Neural cell (in vitro differentiated cells): ENCODE measurements around the gene SGK2. TPM values are rescaled to one million over a fixed set of nuclear protein-coding genes. Genes with fewer than 3 reads are reported as not detected.
A peak's percentile ranks its signal among the peaks of the same experiment; 100 is the strongest.

Source experiments
- H2AFZ ChIP-seq: fragments of 200-600, 300-800 bp; sonication (generic), shearing (Covaris generic); 2 replicates; pipeline ENCODE4 v1.6.0; 2014; ENCODE audit warnings: low read depth, mild to moderate bottlenecking, antibody characterized with exemption, low read length, moderate library complexity
- H3F3A ChIP-seq: fragments of 200-600 bp; shearing (Covaris generic); 2 replicates; pipeline ENCODE4 v1.6.1; 2016; ENCODE audit warnings: mild to moderate bottlenecking, moderate library complexity, mixed read lengths, antibody characterized with exemption, low read length; ENCODE audit not compliant: insufficient read depth, poor library complexity, severe bottlenecking
- H3K27ac ChIP-seq: fragments of 200-600, 300-800 bp; sonication (generic), shearing (Covaris generic); 2 replicates; pipeline ENCODE4 v1.5.1; 2014; ENCODE audit warnings: mild to moderate bottlenecking, low read length, moderate library complexity
- H3K27me3 ChIP-seq: fragments of 300-800, 200-600 bp; sonication (generic), shearing (Covaris generic); 2 replicates; pipeline ENCODE4 v1.6.0; 2014; ENCODE audit warnings: mild to moderate bottlenecking, low read depth, low read length, moderate library complexity; ENCODE audit not compliant: insufficient read depth
- H3K36me3 ChIP-seq: fragments of 300-800, 200-600 bp; sonication (generic), shearing (Covaris generic); 2 replicates; pipeline ENCODE4 v1.5.1; 2014; ENCODE audit warnings: mild to moderate bottlenecking, antibody characterized with exemption, low read length, moderate library complexity; ENCODE audit not compliant: insufficient read depth
- H3K4me2 ChIP-seq: fragments of 300-800, 200-600 bp; sonication (generic), shearing (Covaris generic); 2 replicates; pipeline ENCODE4 v1.6.0; 2014; ENCODE audit warnings: mild to moderate bottlenecking, low read length
- H3K4me3 ChIP-seq: fragments of 300-800, 200-600 bp; sonication (generic), shearing (Covaris generic); 2 replicates; pipeline ENCODE4 v1.5.1; 2014; ENCODE audit warnings: mild to moderate bottlenecking, low read length, moderate library complexity
- H3K79me2 ChIP-seq: fragments of 200-600 bp; shearing (Covaris generic); replicated peaks from 2 replicates; pipeline ENCODE4 v1.6.0; 2014; ENCODE audit warnings: mild to moderate bottlenecking, low read length, moderate library complexity; ENCODE audit not compliant: insufficient read depth
- H3K9ac ChIP-seq: fragments of 300-800, 200-600 bp; sonication (generic), shearing (Covaris generic); 2 replicates; pipeline ENCODE4 v1.6.1; 2016; ENCODE audit warnings: mild to moderate bottlenecking, low read length, mixed read lengths
- H3K9me2 ChIP-seq: fragments of 200-600 bp; shearing (Covaris generic); 2 replicates; pipeline ENCODE4 v1.6.1; 2016; ENCODE audit warnings: mild to moderate bottlenecking, low read length, mixed read lengths; ENCODE audit not compliant: insufficient read depth
- H3K9me3 ChIP-seq: fragments of 200-600, 300-800 bp; sonication (generic), shearing (Covaris generic); 2 replicates; pipeline ENCODE4 v1.6.1; 2016; ENCODE audit warnings: mild to moderate bottlenecking, mixed run types, low read length, moderate library complexity, mixed read lengths
- H4K20me1 ChIP-seq: fragments of 200-600 bp; shearing (Covaris generic); 2 replicates; pipeline ENCODE4 v1.6.1; 2016; ENCODE audit warnings: mild to moderate bottlenecking, mixed run types; ENCODE audit not compliant: insufficient read depth
- EP300 ChIP-seq: fragments of 450-650 bp; conservative IDR thresholded peaks from 2 replicates; pipeline ENCODE4 v1.6.1; 2014; ENCODE audit warnings: antibody characterized with exemption, mild to moderate bottlenecking, moderate library complexity; ENCODE audit not compliant: poor library complexity, severe bottlenecking
- EZH2 ChIP-seq: fragments of 200-600, 300-800 bp; shearing (Covaris generic), sonication (generic); IDR thresholded peaks from 2 replicates; pipeline ENCODE4 v1.6.1; 2014; ENCODE audit warnings: antibody characterized with exemption, low read length, borderline replicate concordance, mild to moderate bottlenecking; ENCODE audit not compliant: insufficient read depth, poor library complexity, severe bottlenecking
- MXI1 ChIP-seq: fragments of 450-650 bp; conservative IDR thresholded peaks from 2 replicates; pipeline ENCODE4 v1.6.1; 2014; ENCODE audit warnings: antibody characterized with exemption, mild to moderate bottlenecking; ENCODE audit not compliant: poor library complexity, severe bottlenecking
- POLR2AphosphoS5 ChIP-seq: IDR thresholded peaks from 2 replicates; pipeline ENCODE4 v1.6.1; 2012
- RAD21 ChIP-seq: fragments of 450-650 bp; conservative IDR thresholded peaks from 2 replicates; pipeline ENCODE4 v1.6.1; 2014; ENCODE audit warnings: antibody characterized with exemption, mild to moderate bottlenecking, moderate library complexity
- REST ChIP-seq: IDR thresholded peaks from 2 replicates; pipeline ENCODE4 v1.6.1; 2012; ENCODE audit warnings: borderline replicate concordance
- SMC3 ChIP-seq: fragments of 450-650 bp; conservative IDR thresholded peaks from 2 replicates; pipeline ENCODE4 v1.6.1; 2014; ENCODE audit warnings: antibody characterized with exemption, mild to moderate bottlenecking, moderate library complexity; ENCODE audit not compliant: poor library complexity
- TAF1 ChIP-seq: IDR thresholded peaks from 2 replicates; pipeline ENCODE4 v1.6.1; 2012; ENCODE audit warnings: low read depth
- polyA plus RNA-seq: library from polyadenylated mRNA; depleted of rRNA; stranded (reverse); fragments of >200 nt; gene quantifications from 2 replicates; pipeline ENCODE4 v1.2.3, GENCODE V29; 2014
- TF ChIP-seq, protein P1 (sequence below): fragments of 450-650 bp; IDR thresholded peaks from 2 replicates; pipeline ENCODE4 v1.5.1; 2014; ENCODE audit warnings: antibody characterized with exemption, mild to moderate bottlenecking, moderate library complexity; ENCODE audit not compliant: poor library complexity, severe bottlenecking

SGK2 gene
- polyA plus RNA-seq, 1 donor from 2014 or later: 0.81 TPM

- no peaks in the 10 kb centered on the region for H3K36me3 ChIP-seq
- no peak overlapping the region for H2AFZ ChIP-seq
- no peaks in the 10 kb centered on the region for H3F3A ChIP-seq
- no peaks in the 10 kb centered on the region for H3K9me2 ChIP-seq
- H4K20me1 ChIP-seq: no peaks in the 10 kb centered on the region
- H3K79me2 ChIP-seq: no peaks in the 10 kb centered on the region
- no peaks in the 10 kb centered on the region for H3K9me3 ChIP-seq
- H3K27me3 ChIP-seq: no peaks in the 10 kb centered on the region
- TF ChIP-seq REST: no peak
- no peak for TF ChIP-seq POLR2AphosphoS5
- TF ChIP-seq TAF1: no peak
- no peak for TF ChIP-seq RAD21
- no peak for TF ChIP-seq MXI1
- no peak for TF ChIP-seq SMC3
- TF ChIP-seq EZH2: no peak
- TF ChIP-seq EP300: no peak
- TF ChIP-seq, protein P1, sequence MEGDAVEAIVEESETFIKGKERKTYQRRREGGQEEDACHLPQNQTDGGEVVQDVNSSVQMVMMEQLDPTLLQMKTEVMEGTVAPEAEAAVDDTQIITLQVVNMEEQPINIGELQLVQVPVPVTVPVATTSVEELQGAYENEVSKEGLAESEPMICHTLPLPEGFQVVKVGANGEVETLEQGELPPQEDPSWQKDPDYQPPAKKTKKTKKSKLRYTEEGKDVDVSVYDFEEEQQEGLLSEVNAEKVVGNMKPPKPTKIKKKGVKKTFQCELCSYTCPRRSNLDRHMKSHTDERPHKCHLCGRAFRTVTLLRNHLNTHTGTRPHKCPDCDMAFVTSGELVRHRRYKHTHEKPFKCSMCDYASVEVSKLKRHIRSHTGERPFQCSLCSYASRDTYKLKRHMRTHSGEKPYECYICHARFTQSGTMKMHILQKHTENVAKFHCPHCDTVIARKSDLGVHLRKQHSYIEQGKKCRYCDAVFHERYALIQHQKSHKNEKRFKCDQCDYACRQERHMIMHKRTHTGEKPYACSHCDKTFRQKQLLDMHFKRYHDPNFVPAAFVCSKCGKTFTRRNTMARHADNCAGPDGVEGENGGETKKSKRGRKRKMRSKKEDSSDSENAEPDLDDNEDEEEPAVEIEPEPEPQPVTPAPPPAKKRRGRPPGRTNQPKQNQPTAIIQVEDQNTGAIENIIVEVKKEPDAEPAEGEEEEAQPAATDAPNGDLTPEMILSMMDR: no peak
- H3K27ac ChIP-seq: no peak overlapping the region
- H3K4me3 ChIP-seq: peak overlapping the region; percentile 82
- H3K4me2 ChIP-seq: no peak overlapping the region
- H3K9ac ChIP-seq: no peak overlapping the region
Measured at GRCh38 chr20:43516251-43516824, 42.5 kb upstream of the SGK2 start.

- TF ChIP-seq POLR2AphosphoS5 (no peak), EP300 (no peak), RAD21 (no peak), REST (no peak), MXI1 (no peak), TAF1 (no peak), SMC3 (no peak), EZH2 (no peak)
- TF ChIP-seq, protein P1: no peak
- Histone ChIP-seq H3K4me2 (no peak overlapping the region), H3K36me3 (no peaks in the 10 kb centered on the region), H2AFZ (no peak overlapping the region), H3K9me2 (no peaks in the 10 kb centered on the region), H3K27ac (no peak overlapping the region), H3K4me3 (no peak overlapping the region), H3K9me3 (no peaks in the 10 kb centered on the region), H3K9ac (no peak overlapping the region), H3K79me2 (no peaks in the 10 kb centered on the region), H3K27me3 (no peaks in the 10 kb centered on the region), H3F3A (no peaks in the 10 kb centered on the region), H4K20me1 (no peaks in the 10 kb centered on the region)
Measured at GRCh38 chr20:43520074-43520630, 38.7 kb upstream of the SGK2 start.
